ENCODE data around the gene ASB18. TPM values are rescaled to one million over a fixed set of nuclear protein-coding genes. Genes with fewer than 3 reads are reported as not detected.

ASB18 gene
- total RNA-seq, 2 experiments from 2014 or later = not detected

DNA sequence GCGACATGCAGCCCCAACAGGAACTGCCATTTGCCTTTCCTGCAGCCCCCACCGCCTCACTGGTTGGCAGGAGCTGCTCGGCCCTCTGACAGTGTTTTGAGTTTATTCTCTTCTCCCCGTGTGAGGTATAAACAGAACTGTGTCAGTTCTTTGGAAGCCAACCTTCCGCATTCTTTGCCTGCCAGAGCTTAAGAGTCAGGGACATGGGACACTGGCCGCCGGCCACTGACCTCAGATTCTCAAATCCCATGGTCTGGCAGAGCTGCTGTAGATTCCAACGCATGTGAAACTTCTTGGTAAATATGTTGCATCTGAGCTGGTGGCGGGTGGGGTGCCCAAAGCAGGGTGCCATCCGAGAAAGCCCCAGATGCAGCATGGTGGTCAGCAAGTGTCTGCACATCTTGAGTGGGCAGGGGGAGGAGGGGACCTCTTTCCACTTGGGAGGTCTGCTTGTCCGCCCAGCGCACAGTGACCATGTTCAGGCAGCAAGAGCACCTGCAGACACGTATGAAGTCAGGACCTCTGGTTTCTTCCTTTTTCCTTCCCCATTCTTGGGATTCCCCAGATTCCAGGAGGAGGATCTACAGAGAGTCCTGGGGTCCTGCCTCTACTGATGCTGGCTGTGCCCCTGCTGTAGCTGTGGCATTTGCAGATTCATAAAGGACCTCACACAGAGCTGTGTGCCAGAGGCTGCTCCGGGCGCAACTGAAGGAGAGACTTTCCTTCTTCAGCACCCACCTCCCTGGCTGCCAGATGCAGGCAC lies 23.8 kb downstream of the ASB18 start:
- Mint-ChIP-seq H3K27ac (no peak overlapping the region), H3K4me1 (peaks cover 3% of the 10 kb centered on the region), H3K4me3 (no peak overlapping the region), H3K27me3 (peaks cover 50% of the 10 kb centered on the region), H3K9me3 (no peaks in the 10 kb centered on the region), H3K36me3 (no peaks in the 10 kb centered on the region)
- no peak for DNase-seq

DNA sequence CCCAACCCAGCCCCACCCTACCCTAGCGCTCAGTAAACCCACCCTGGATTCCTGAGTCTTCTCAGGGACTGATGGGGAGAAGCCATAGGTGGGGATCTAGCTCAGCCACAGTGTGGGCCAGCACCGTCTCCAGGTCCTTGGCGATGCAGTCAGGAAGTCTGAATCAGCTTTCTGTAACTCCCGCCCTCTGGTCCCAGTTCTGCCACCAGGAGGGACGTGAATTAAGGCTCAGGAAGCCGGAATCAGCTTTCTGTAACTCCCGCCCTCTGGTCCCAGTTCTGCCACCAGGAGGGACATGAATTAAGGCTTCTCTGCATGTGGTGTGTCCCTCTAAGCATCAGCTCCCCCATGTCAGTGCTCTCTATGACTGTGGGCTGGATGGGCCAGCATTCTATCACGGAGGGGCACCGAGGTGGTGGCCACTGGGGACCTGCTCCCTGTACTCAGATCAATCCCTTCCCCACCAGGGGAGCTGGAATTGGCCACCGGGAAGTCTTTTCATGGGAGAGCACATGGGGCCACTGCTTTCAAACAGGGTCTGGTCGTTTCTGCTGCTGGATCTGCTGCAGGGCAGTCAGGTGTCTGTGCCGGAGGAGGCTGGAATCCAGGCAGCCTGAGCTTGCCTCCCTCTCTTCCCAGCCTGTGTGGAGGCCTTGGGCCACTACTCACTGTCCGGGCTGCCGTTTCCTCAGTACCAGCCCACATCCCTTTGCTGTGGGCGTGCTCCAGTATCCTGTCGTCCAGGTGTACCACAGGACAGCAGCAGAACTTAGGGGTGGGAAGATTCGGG lies 24.7 kb downstream of the ASB18 start:
- no peak for DNase-seq
- Mint-ChIP-seq H3K4me3 (no peak overlapping the region), H3K9me3 (no peaks in the 10 kb centered on the region), H3K4me1 (peaks cover 3% of the 10 kb centered on the region), H3K27me3 (peaks cover 57% of the 10 kb centered on the region), H3K27ac (no peak overlapping the region), H3K36me3 (no peaks in the 10 kb centered on the region)

DNA sequence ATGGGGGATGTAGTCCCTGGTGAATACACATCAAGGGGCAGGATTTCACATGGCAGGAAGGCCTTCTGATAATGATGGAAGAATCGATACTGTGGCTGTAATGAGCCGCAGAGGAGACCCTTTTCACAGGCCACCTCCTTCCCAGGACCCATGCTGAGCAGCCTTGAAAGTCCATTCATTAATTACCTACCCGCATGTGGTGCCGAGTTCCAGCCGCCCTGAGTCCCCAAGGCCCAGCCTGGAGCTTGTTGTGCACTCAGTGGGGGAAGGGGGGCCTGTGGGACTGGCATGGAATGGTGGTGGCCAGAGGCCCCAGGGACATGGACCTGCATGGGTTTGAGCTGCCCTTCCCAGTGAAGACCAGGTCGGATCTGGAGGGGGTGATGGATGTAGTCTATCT lies 25.5 kb downstream of the ASB18 start:
- Mint-ChIP-seq H3K27me3 (peaks cover 65% of the 10 kb centered on the region), H3K4me1 (peaks cover 3% of the 10 kb centered on the region), H3K27ac (no peak overlapping the region), H3K4me3 (no peak overlapping the region), H3K36me3 (no peaks in the 10 kb centered on the region), H3K9me3 (peaks cover 4% of the 10 kb centered on the region)
- no peak for DNase-seq

DNA sequence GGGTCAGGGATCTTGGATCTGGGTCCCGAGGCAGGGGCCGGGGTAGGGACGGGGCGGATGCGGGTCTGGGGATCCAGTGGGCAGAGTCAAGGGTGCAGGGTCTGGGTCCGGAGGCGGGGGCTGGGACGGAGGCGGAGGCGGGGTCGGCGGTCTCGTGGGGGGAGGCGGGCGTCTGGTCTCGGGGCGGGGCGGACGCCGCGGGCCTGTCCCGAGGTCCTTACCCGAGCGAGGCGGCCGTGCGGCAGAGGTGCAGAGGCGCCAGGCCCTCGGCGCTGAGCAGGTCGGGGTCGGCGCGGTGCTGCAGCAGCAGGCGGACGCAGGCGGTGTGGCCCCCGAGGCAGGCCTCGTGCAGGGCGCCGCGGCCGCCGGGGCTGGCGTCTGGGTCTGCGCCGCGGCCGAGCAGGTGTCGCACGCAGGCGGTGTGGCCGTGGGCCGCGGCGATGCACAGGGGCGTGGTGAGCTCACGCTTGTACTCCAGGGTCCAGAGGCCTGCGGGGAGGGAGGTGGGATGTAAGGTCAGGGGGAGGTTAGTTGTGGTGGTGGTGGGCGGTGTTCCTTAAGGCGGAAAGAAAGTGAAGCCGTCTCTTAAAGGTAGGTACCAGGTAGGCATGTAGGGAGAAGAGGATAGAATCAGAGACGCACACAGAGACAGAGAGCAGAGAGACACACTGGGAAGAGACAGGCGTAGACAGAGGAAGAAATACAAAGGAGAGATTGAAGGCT lies 26.6 kb downstream of the ASB18 start:
- peaks cover 6% of the 10 kb centered on the region for H3K9me3 Mint-ChIP-seq
- H3K27ac Mint-ChIP-seq = no peak overlapping the region
- no peak for DNase-seq
- H3K27me3 Mint-ChIP-seq = peaks cover 66% of the 10 kb centered on the region
- no peak overlapping the region for H3K4me3 Mint-ChIP-seq
- no peaks in the 10 kb centered on the region for H3K36me3 Mint-ChIP-seq
- peaks cover 3% of the 10 kb centered on the region for H3K4me1 Mint-ChIP-seq

DNA sequence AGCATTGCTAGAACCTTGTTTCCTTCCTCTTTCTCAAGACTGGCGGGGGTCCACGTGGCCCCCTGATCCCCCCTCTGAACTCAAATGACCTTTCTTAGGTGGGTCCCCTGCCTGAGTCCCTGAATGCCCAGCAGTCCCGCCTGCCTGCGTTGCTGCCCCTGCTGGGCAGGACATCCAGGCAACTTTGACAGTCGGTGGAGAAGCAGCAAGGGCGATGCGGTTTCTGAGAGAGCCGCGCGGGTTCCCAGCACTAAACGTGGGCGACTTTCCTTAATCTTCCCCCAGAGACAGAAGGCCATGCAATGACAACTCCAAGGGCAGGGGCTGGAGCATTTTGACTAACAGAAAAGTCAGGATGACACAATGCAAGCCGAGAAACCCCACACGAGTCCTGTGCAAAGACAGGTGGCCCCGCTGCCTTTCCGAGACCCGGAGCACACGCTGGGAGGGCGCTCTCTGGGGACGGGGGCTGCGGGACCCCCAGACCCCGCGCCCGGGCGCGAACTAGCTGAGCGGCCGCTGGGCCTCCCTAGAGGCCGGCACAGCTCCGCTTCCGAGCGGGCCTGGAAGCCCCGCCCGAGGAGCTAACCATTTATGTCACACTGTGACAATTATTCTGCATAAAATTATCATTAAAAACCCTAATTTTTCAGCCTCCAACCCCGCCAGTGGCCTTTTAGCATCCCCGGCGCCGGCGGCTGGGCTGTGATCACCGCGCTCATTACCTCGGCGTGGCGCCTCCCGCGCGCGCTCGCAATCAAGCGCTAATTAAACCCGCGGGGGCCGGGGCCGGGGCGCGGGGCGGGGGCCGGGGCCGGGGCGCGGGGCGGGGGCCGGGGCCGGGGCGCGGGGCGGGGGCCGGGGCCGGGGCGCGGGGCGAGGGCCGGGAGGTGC lies 27.4 kb downstream of the ASB18 start:
- Mint-ChIP-seq H3K9me3 (peaks cover 8% of the 10 kb centered on the region), H3K27me3 (peaks cover 70% of the 10 kb centered on the region), H3K36me3 (no peaks in the 10 kb centered on the region), H3K4me3 (no peak overlapping the region), H3K4me1 (peaks cover 3% of the 10 kb centered on the region), H3K27ac (no peak overlapping the region)
- no peak for DNase-seq

DNA sequence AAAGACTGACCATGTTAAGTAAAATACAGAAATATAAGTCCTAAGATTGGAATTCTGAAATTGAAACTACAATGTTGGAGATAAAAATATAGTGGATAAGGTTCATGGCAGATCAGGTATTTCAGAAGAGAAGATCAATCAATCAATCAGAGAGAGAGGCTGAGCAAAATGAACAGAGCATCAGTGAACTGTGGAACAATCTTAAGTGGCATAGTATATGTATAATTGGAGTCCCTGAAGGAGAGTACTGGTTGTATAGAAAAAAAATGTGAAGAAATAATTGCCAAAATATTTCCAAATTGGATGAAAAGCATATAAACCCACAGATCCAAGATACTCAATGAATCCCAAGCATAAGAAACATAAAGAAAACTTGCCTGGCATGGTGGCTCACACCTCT lies 35.0 kb downstream of the ASB18 start:
- Mint-ChIP-seq H3K4me1 (no peaks in the 10 kb centered on the region), H3K27me3 (peaks cover 38% of the 10 kb centered on the region), H3K9me3 (peaks cover 24% of the 10 kb centered on the region), H3K4me3 (no peak overlapping the region), H3K36me3 (no peaks in the 10 kb centered on the region), H3K27ac (no peak overlapping the region)
- DNase-seq = no peak

DNA sequence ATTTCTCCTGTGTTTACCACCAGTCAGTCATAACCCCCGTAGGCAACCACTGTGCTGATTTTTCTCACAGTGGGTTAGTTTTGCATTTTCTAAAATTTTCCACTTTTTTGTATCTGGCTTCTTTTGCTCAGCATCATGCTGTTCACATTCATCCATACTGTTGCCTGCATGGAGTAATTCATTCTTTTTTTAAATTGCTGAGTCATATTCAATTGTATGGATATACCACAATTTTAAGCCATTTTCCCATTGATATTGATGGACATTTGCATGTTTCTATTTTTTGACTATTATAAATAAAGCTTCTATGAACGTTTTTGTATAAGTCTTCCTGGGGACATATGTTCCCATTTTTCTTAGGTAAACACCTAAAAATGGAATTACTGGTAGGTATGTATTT lies 40.5 kb downstream of the ASB18 start:
- Mint-ChIP-seq H3K27me3 (peaks cover 15% of the 10 kb centered on the region), H3K4me3 (no peak overlapping the region), H3K27ac (no peak overlapping the region), H3K36me3 (no peaks in the 10 kb centered on the region), H3K4me1 (no peaks in the 10 kb centered on the region), H3K9me3 (peaks cover 2% of the 10 kb centered on the region)
- DNase-seq = no peak

DNA sequence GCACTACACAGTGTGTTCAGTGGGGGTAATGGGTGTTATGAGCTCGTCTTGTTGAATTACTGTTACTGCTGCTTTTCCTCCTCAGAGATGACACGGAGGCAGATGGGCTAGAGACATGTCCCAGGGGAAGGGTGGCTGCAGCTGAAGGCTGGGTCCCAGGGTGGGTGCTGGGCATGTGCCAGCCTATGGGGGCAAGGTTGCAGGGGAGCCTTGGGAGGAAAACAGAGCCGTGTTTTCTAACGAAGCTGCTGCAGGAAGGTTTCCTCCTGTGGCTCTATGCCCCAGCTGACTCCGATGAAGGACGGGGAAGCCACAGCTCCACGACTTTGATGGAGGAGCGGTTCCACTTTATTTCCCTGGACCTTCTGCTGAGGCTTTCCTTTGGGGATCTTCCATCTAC lies 42.4 kb downstream of the ASB18 start:
- Mint-ChIP-seq H3K4me1 (no peaks in the 10 kb centered on the region), H3K4me3 (no peak overlapping the region), H3K9me3 (no peaks in the 10 kb centered on the region), H3K27ac (no peak overlapping the region), H3K27me3 (peaks cover 14% of the 10 kb centered on the region), H3K36me3 (no peaks in the 10 kb centered on the region)
- no peak for DNase-seq

DNA sequence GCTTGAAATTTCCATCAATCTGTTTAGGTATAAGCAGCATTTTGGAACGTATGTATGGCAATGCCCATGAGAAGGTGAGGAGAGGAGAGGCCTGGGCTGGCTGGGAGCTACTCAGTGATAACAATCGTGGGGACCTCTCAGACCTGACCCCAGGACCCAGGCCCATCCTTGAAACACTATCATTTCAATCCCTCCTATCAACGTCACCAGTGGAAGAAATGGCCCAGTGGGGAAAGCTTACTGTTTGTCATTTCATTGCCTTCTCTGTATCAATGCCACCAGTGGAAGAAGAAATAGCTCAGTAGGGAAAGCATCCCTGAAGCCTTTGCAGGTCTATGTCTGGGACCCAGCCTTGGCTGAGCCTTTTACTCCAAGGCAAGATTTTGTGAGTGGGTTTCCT lies 44.8 kb downstream of the ASB18 start:
- no peak overlapping the region for H3K4me3 Mint-ChIP-seq
- no peaks in the 10 kb centered on the region for H3K4me1 Mint-ChIP-seq
- no peak for DNase-seq
- H3K36me3 Mint-ChIP-seq = no peaks in the 10 kb centered on the region
- H3K27me3 Mint-ChIP-seq = peaks cover 25% of the 10 kb centered on the region
- H3K27ac Mint-ChIP-seq = no peak overlapping the region
- no peaks in the 10 kb centered on the region for H3K9me3 Mint-ChIP-seq

DNA sequence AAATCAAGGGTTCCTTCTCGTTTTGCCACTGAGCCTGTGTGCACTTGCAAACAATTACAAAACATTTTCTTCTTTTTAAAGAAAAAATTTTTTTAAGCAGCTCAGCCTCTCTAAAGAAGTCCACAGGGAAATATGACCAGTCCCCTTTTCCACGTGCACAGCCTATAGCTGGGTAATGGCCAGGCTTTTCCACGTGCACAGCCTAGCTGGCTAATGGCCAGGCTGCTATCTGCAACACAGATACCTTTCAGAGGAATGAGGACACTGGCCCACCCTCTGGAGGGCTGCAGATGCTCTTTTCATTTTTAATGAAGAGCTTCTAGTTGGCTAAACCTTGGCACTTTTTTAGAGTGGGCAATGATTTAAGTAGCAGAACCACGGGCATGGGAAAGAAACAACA lies 46.3 kb downstream of the ASB18 start:
- Mint-ChIP-seq H3K27me3 (peaks cover 30% of the 10 kb centered on the region), H3K36me3 (no peaks in the 10 kb centered on the region), H3K4me3 (no peak overlapping the region), H3K4me1 (no peaks in the 10 kb centered on the region), H3K27ac (no peak overlapping the region), H3K9me3 (no peaks in the 10 kb centered on the region)
- no peak for DNase-seq

DNA sequence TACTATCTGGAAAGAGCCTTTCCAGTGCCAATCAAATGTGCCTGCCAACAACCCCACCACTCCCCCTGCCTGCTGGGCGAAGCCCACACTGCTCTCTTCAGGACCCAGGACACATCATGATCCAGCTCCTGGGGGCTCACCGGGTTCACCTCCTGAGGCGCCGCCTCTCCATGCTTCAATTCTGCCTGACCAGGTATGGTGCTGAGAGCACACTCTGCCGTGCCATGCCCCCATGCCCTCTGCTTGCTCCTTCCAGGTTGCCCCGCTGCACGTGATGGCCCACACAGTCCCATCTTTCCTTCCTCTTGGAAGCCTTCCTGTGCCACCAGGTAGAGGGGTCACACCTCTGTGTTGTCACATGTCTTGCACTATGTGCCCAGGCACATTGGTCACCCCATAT lies 47.5 kb downstream of the ASB18 start:
- Mint-ChIP-seq H3K4me3 (no peak overlapping the region), H3K27me3 (peaks cover 34% of the 10 kb centered on the region)

DNA sequence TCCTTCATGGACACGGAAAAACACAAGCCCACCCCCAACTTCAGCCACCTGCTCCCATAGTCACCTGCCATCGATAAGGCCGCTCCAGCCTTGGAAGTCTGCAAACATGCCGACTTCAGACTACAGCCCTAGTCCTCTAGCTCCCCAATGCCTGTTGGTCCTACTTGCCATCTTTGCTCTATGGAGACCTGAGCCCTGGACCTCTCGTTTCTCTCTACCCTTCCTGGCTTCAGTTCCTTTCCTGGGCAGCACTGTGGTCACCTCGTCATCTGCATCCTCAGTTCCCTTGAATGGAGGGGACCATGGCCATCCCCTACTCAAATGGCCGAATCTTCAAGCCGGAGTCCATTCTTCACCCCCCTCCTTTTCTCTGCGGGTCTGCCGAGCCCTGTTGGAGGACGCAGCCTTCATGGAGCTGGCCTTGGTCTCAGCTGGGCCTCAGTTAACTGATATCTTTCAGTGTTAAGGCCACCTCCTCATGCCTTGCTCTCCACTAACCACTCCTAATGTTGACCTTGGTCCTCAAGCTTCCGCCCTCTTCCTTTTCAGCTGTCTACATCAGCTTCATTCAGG lies 48.4 kb downstream of the ASB18 start:
- no peak overlapping the region for H3K4me3 Mint-ChIP-seq
- no peaks in the 10 kb centered on the region for H3K9me3 Mint-ChIP-seq
- no peaks in the 10 kb centered on the region for H3K4me1 Mint-ChIP-seq

More for the DNA sequence above, 47.5 kb downstream of the ASB18 start:
- Mint-ChIP-seq H3K27ac (no peak overlapping the region), H3K36me3 (no peaks in the 10 kb centered on the region), H3K4me1 (no peaks in the 10 kb centered on the region), H3K9me3 (no peaks in the 10 kb centered on the region)
- DNase-seq = no peak

DNA sequence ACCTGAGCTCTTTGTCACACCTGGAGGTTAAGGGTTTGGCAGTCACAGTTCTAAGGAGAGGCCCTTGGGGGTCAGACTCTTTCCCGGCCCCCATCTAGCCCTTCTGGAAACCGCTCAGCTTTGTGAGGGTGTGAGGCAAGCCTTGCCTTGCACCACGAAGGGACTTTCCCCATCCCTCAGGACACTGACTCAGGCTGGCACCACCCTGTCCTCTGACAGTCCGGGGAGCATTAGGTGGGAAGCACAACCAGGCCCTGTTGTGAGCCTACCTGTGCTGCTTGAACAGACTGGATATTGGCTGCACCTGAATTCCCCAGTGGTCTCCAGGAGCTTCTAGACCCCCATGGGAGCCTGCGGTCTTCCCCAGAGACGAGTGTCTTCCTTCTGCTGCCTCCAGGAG lies 49.0 kb downstream of the ASB18 start:
- Mint-ChIP-seq H3K27ac (no peak overlapping the region), H3K4me1 (no peaks in the 10 kb centered on the region), H3K36me3 (no peaks in the 10 kb centered on the region), H3K9me3 (no peaks in the 10 kb centered on the region), H3K4me3 (no peak overlapping the region), H3K27me3 (peaks cover 33% of the 10 kb centered on the region)
- DNase-seq = no peak

More for the DNA sequence above, 48.4 kb downstream of the ASB18 start:
- no peak overlapping the region for H3K27ac Mint-ChIP-seq
- no peaks in the 10 kb centered on the region for H3K36me3 Mint-ChIP-seq
- peaks cover 34% of the 10 kb centered on the region for H3K27me3 Mint-ChIP-seq
- DNase-seq = no peak

DNA sequence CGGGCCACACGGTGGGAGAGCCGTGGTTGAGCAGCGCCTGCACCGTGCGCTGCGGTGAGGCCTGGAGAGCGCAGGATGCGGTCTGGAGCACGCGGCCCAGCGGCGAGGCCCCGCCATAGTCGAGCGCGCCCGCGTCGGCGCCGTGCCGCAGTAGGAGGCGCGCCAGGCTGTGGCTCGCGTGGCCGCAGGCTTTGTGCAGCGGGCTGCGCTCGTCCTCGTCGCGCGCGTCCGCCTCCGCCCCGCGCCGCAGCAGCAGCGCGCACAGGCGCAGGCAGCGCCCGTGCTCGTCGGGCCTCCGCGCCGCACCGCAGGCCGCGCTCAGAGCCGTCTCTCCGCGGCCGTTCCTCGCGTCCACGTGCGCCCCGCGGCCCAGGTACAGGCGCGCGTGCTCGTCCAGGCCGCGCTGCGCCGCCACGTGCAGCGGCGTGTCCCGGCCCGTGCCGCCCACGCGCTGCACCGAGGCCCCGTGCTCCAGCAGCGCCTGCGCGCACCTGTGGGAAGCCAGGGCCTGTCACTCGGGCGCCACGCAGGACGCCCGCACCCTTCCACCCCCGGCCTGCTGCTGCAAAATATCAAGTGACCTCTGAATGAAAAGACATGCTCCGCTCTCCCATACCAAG lies 49.7 kb downstream of the ASB18 start:
- DNase-seq = no peak
- H3K4me1 Mint-ChIP-seq = no peaks in the 10 kb centered on the region
- no peak overlapping the region for H3K27ac Mint-ChIP-seq
- H3K27me3 Mint-ChIP-seq = peaks cover 30% of the 10 kb centered on the region
- no peak overlapping the region for H3K4me3 Mint-ChIP-seq
- H3K9me3 Mint-ChIP-seq = no peaks in the 10 kb centered on the region
- H3K36me3 Mint-ChIP-seq = no peaks in the 10 kb centered on the region

Measured in activated naive CD8-positive, alpha-beta T cell treated with anti-CD3 and anti-CD28 coated beads for 36 hours (primary cell).